Measurements from ENCODE around the gene TCF7L2. TPM values are rescaled to one million over a fixed set of nuclear protein-coding genes. Genes with fewer than 3 reads are reported as not detected.

Gene TCF7L2
- total RNA-seq, 1 donor from 2014 or later: 44.4 TPM

GRCh38 chr10:112969131-112969530 is 19.1 kb downstream of the TCF7L2 start:
- Histone ChIP-seq H3K27me3 (no peaks in the 10 kb centered on the region), H3K9me3 (no peaks in the 10 kb centered on the region), H3K4me3 (no peak overlapping the region), H3K27ac (no peak overlapping the region), H3K4me1 (peaks cover 34% of the 10 kb centered on the region), H3K36me3 (peaks cover 0 to 6% of the 10 kb centered on the region in 2 donors)
- TF ChIP-seq POLR2AphosphoS5 (IDR thresholded peaks at IDR 0.05; ENCODE audit: insufficient read depth in 1 of 2, low read depth in 1 of 2) (no peak), POLR2A (IDR thresholded peaks at IDR 0.05) (no peak), CTCF (IDR thresholded peaks at IDR 0.05) (no peak)
- DNase-seq (ENCODE audit: extremely low spot score in 2 of 2): no peak
- intact Hi-C loops (cut with DNase I): no loop called here

GRCh38 chr10:112969542-112969941 is 19.5 kb downstream of the TCF7L2 start:
- TF ChIP-seq POLR2A (IDR thresholded peaks at IDR 0.05): no peak
- no peak for TF ChIP-seq CTCF (IDR thresholded peaks at IDR 0.05)
- TF ChIP-seq POLR2AphosphoS5 (IDR thresholded peaks at IDR 0.05; ENCODE audit: insufficient read depth in 1 of 2, low read depth in 1 of 2): no peak
- Histone ChIP-seq H3K27me3 (no peaks in the 10 kb centered on the region), H3K36me3 (peaks cover 0 to 6% of the 10 kb centered on the region in 2 donors), H3K9me3 (no peaks in the 10 kb centered on the region), H3K4me1 (peaks cover 32% of the 10 kb centered on the region), H3K4me3 (no peak overlapping the region), H3K27ac (no peak overlapping the region)
- no peak for DNase-seq (ENCODE audit: extremely low spot score in 2 of 2)
- intact Hi-C loops (cut with DNase I): no loop called here

- H3K27me3 ChIP-seq: no peaks in the 10 kb centered on the region
- intact Hi-C loops (cut with DNase I): no loop called here
- H3K36me3 ChIP-seq: peaks cover 0 to 6% of the 10 kb centered on the region in 2 donors
- no peak overlapping the region for H3K4me3 ChIP-seq
- TF ChIP-seq CTCF (IDR thresholded peaks at IDR 0.05) (no peak), POLR2AphosphoS5 (IDR thresholded peaks at IDR 0.05; ENCODE audit: insufficient read depth in 1 of 2, low read depth in 1 of 2) (no peak), POLR2A (IDR thresholded peaks at IDR 0.05) (no peak)
- peaks cover 27% of the 10 kb centered on the region for H3K4me1 ChIP-seq
- no peak overlapping the region for H3K27ac ChIP-seq
- DNase-seq (ENCODE audit: extremely low spot score in 2 of 2): no peak
- no peaks in the 10 kb centered on the region for H3K9me3 ChIP-seq
Measured at GRCh38 chr10:112970021-112970420, 20.0 kb downstream of the TCF7L2 start.

- Histone ChIP-seq H3K36me3 (peaks cover 0 to 6% of the 10 kb centered on the region in 2 donors), H3K27me3 (no peaks in the 10 kb centered on the region), H3K4me3 (no peak overlapping the region), H3K9me3 (no peaks in the 10 kb centered on the region), H3K27ac (no peak overlapping the region), H3K4me1 (peaks cover 6% of the 10 kb centered on the region)
- no peak for DNase-seq (ENCODE audit: extremely low spot score in 2 of 2)
- intact Hi-C loops (cut with DNase I): no loop called here
- TF ChIP-seq POLR2AphosphoS5 (IDR thresholded peaks at IDR 0.05; ENCODE audit: insufficient read depth in 1 of 2, low read depth in 1 of 2): no peak
- no peak for TF ChIP-seq POLR2A (IDR thresholded peaks at IDR 0.05)
- no peak for TF ChIP-seq CTCF (IDR thresholded peaks at IDR 0.05)
Measured at GRCh38 chr10:112972606-112973005, 22.6 kb downstream of the TCF7L2 start.

- no peaks in the 10 kb centered on the region for H3K27me3 ChIP-seq
- H3K9me3 ChIP-seq: no peaks in the 10 kb centered on the region
- intact Hi-C loops (cut with DNase I): no loop called here
- DNase-seq (ENCODE audit: extremely low spot score in 2 of 2): no peak
- TF ChIP-seq POLR2AphosphoS5 (IDR thresholded peaks at IDR 0.05; ENCODE audit: insufficient read depth in 1 of 2, low read depth in 1 of 2) (no peak), POLR2A (IDR thresholded peaks at IDR 0.05) (no peak), CTCF (IDR thresholded peaks at IDR 0.05) (no peak)
- H3K4me1 ChIP-seq: peaks cover 6% of the 10 kb centered on the region
- no peak overlapping the region for H3K4me3 ChIP-seq
- H3K27ac ChIP-seq: no peak overlapping the region
- H3K36me3 ChIP-seq: peaks cover 0 to 1% of the 10 kb centered on the region in 2 donors
Measured at GRCh38 chr10:112973046-112973445, 23.0 kb downstream of the TCF7L2 start.
